ENCODE results near the gene PSKH1. TPM values are rescaled to one million over a fixed set of nuclear protein-coding genes. Genes with fewer than 3 reads are reported as not detected.

The PSKH1 gene
- total RNA-seq, 1 donor from 2014 or later: 45.0 TPM

GRCh38 chr16:67928147-67928546 is 35.1 kb downstream of the PSKH1 start:
- no peak for DNase-seq (ENCODE audit: low spot score, unreplicated experiment)
- H3K27ac Mint-ChIP-seq: no peak overlapping the region
- no peak for TF ChIP-seq CTCF (IDR thresholded peaks at IDR 0.05; ENCODE audit: unreplicated experiment)
- H3K9me3 Mint-ChIP-seq (ENCODE audit: low read depth): no peaks in the 10 kb centered on the region
- H3K27me3 Mint-ChIP-seq: no peaks in the 10 kb centered on the region
- no peak overlapping the region for H3K4me3 Mint-ChIP-seq (ENCODE audit: low read depth)
- H3K4me1 Mint-ChIP-seq (ENCODE audit: low read depth): no peaks in the 10 kb centered on the region
- H3K36me3 Mint-ChIP-seq (ENCODE audit: insufficient read depth): peaks cover 3% of the 10 kb centered on the region

- DNase-seq (ENCODE audit: low spot score, unreplicated experiment): peak; percentile 62
- H3K27ac Mint-ChIP-seq: no peak overlapping the region
- H3K36me3 Mint-ChIP-seq (ENCODE audit: insufficient read depth): peaks cover 3% of the 10 kb centered on the region
- no peaks in the 10 kb centered on the region for H3K27me3 Mint-ChIP-seq
- no peak overlapping the region for H3K4me3 Mint-ChIP-seq (ENCODE audit: low read depth)
- peak; percentile 79 for TF ChIP-seq CTCF (IDR thresholded peaks at IDR 0.05; ENCODE audit: unreplicated experiment)
- H3K9me3 Mint-ChIP-seq (ENCODE audit: low read depth): no peaks in the 10 kb centered on the region
- H3K4me1 Mint-ChIP-seq (ENCODE audit: low read depth): no peaks in the 10 kb centered on the region
Observed at GRCh38 chr16:67928561-67929364, 35.7 kb downstream of the PSKH1 start.

GRCh38 chr16:67930191-67930590 is 37.1 kb downstream of the PSKH1 start:
- TF ChIP-seq CTCF (IDR thresholded peaks at IDR 0.05; ENCODE audit: unreplicated experiment): no peak
- H3K4me1 Mint-ChIP-seq (ENCODE audit: low read depth): peaks cover 6% of the 10 kb centered on the region
- no peak overlapping the region for H3K27ac Mint-ChIP-seq
- H3K27me3 Mint-ChIP-seq: peaks cover 3% of the 10 kb centered on the region
- no peak for DNase-seq (ENCODE audit: low spot score, unreplicated experiment)
- H3K4me3 Mint-ChIP-seq (ENCODE audit: low read depth): no peak overlapping the region
- H3K9me3 Mint-ChIP-seq (ENCODE audit: low read depth): no peaks in the 10 kb centered on the region
- H3K36me3 Mint-ChIP-seq (ENCODE audit: insufficient read depth): peaks cover 4% of the 10 kb centered on the region

- H3K9me3 Mint-ChIP-seq (ENCODE audit: low read depth): no peaks in the 10 kb centered on the region
- DNase-seq (ENCODE audit: low spot score, unreplicated experiment): no peak
Observed at GRCh38 chr16:67930678-67931211, 37.7 kb downstream of the PSKH1 start.

More at GRCh38 chr16:67930678-67931211, 37.7 kb downstream of the PSKH1 start:
- Mint-ChIP-seq H3K36me3 (ENCODE audit: insufficient read depth) (peaks cover 4% of the 10 kb centered on the region), H3K27ac (no peak overlapping the region), H3K4me1 (ENCODE audit: low read depth) (peaks cover 8% of the 10 kb centered on the region), H3K4me3 (ENCODE audit: low read depth) (no peak overlapping the region), H3K27me3 (peaks cover 3% of the 10 kb centered on the region)
- TF ChIP-seq CTCF (IDR thresholded peaks at IDR 0.05; ENCODE audit: unreplicated experiment): no peak
